Prostate gland (tissue), 2 donors: Measurements from ENCODE around the gene TRIM54. TPM values are rescaled to one million over a fixed set of nuclear protein-coding genes. Genes with fewer than 3 reads are reported as not detected.
"Not testable (repeated sequence)": the region's sequence is repeated elsewhere in the genome, so short reads cannot be mapped to it uniquely, and the experiment has no call there.

Source experiments
- DNase-seq: peaks from one replicate; pipeline ENCODE4 v3.0.0-alpha.2; 2019; ENCODE audit warnings: low spot score
- H3K27ac ChIP-seq, 2 donors: fragments of 200-600 bp; sonication (generic); 2 replicates each; pipeline ENCODE4 v1.5.1; 2017 to 2019
- H3K27me3 ChIP-seq: fragments of 200-600 bp; sonication (generic); replicated peaks from 2 replicates; pipeline ENCODE4 v1.5.1; 2019; ENCODE audit not compliant: insufficient read depth
- H3K36me3 ChIP-seq, 2 donors: fragments of 200-600 bp; sonication (generic); 1 replicate in 1 of 2; 2 replicates in 1 of 2; pipeline versions ENCODE4 v1.5.1 to v1.8.1; 2017 to 2019
- H3K4me1 ChIP-seq: fragments of 200-600 bp; sonication (generic); replicated peaks from 2 replicates; pipeline ENCODE4 v1.5.1; 2019
- H3K4me3 ChIP-seq, 2 donors: fragments of 200-600 bp; sonication (generic); 2 replicates each; pipeline ENCODE4 v1.5.1; 2017 to 2019
- H3K9me3 ChIP-seq: fragments of 200-600 bp; sonication (generic); 2 replicates; pipeline ENCODE4 v1.5.1; 2017
- CTCF ChIP-seq, 4 experiments: fragments of 200-600 bp in 2 of 4; fragments of 450-650 bp in 2 of 4; sonication (generic) in 2 of 4; IDR thresholded peaks; 1 replicate in 3 of 4; 2 replicates in 1 of 4; pipeline ENCODE4 v1.5.1; 2016 to 2019; ENCODE audit warnings: antibody characterized with exemption in 4 of 4, mild to moderate bottlenecking in 2 of 4, moderate library complexity in 2 of 4
- POLR2A ChIP-seq: fragments of 450-650 bp; IDR thresholded peaks from one replicate; pipeline ENCODE4 v1.6.1; 2016; ENCODE audit warnings: antibody characterized with exemption, mild to moderate bottlenecking
- POLR2AphosphoS5 ChIP-seq: sonication (generic); formaldehyde crosslinking; IDR thresholded peaks from one replicate; pipeline ENCODE4 v1.6.1; 2017; ENCODE audit warnings: antibody characterized with exemption
- whole genome bisulfite sequencing: methylation state at CpG from one replicate; pipeline ENCODE4 v1.1.5; 2018; 5-methylcytosine and 5-hydroxymethylcytosine counted together
- intact Hi-C: fragments of 100-400 bp; cut with DNase I; formaldehyde crosslinking; loops from one replicate; pipeline ENCODE4 v1.14.2; 2022
- total RNA-seq, 2 donors: library from RNA; depleted of rRNA; stranded (reverse); fragments of >200 nt; gene quantifications; one replicate each; pipeline ENCODE4 v1.1.0, GENCODE V29; 2016

TRIM54 gene
- total RNA-seq, 2 donors from 2014 or later = 2.8 to 17.9 TPM

- DNase-seq = no peak
- no peaks in the 10 kb centered on the region for H3K36me3 ChIP-seq
- TF ChIP-seq POLR2AphosphoS5 (no peak), POLR2A (no peak)
- H3K27me3 ChIP-seq = no peaks in the 10 kb centered on the region
- no peaks in the 10 kb centered on the region for H3K4me1 ChIP-seq
- H3K27ac ChIP-seq = no peak overlapping the region
- H3K4me3 ChIP-seq = no peak overlapping the region
- no peaks in the 10 kb centered on the region for H3K9me3 ChIP-seq
- 55% methylated on average over 6 of the region's 6 CpGs for WGBS
- intact Hi-C loops = no loop called here
These were observed 9.6 kb downstream of the TRIM54 start for GRCh38 chr2:27291865-27292264.

- intact Hi-C loops = no loop called here
- 92% methylated on average over 8 of the region's 8 CpGs for WGBS
These were observed 12.7 kb downstream of the TRIM54 start for GRCh38 chr2:27294928-27295327.

GRCh38 chr2:27296481-27296880 lies 14.3 kb downstream of the TRIM54 start:
- H3K27ac ChIP-seq = no peak overlapping the region
- no peak overlapping the region for H3K4me3 ChIP-seq
- no peak for DNase-seq
- H3K36me3 ChIP-seq = no peaks in the 10 kb centered on the region
- no peak for TF ChIP-seq CTCF (IDR thresholded peaks at IDR 0.05)
- no peak for TF ChIP-seq POLR2A
- TF ChIP-seq POLR2AphosphoS5 = no peak
- 65% methylated on average over 4 of the region's 4 CpGs for WGBS
- no peaks in the 10 kb centered on the region for H3K4me1 ChIP-seq
- H3K9me3 ChIP-seq = no peaks in the 10 kb centered on the region
- intact Hi-C loops = no loop called here
- no peaks in the 10 kb centered on the region for H3K27me3 ChIP-seq

More at GRCh38 chr2:27294928-27295327, 12.7 kb downstream of the TRIM54 start:
- Histone ChIP-seq H3K27ac (no peak overlapping the region), H3K4me3 (no peak overlapping the region), H3K4me1 (no peaks in the 10 kb centered on the region), H3K27me3 (no peaks in the 10 kb centered on the region), H3K36me3 (no peaks in the 10 kb centered on the region), H3K9me3 (no peaks in the 10 kb centered on the region)
- no peak for TF ChIP-seq POLR2A
- TF ChIP-seq CTCF (IDR thresholded peaks at IDR 0.05) = no peak
- no peak for TF ChIP-seq POLR2AphosphoS5
- DNase-seq = no peak

GRCh38 chr2:27297195-27297594 lies 15.0 kb downstream of the TRIM54 start:
- TF ChIP-seq CTCF (IDR thresholded peaks at IDR 0.05) = no peak
- no peak for TF ChIP-seq POLR2AphosphoS5
- no peak for TF ChIP-seq POLR2A
- no peak for DNase-seq
- Histone ChIP-seq H3K9me3 (no peaks in the 10 kb centered on the region), H3K27ac (no peak overlapping the region), H3K27me3 (no peaks in the 10 kb centered on the region), H3K36me3 (no peaks in the 10 kb centered on the region), H3K4me3 (no peak overlapping the region), H3K4me1 (no peaks in the 10 kb centered on the region)
- intact Hi-C loops = no loop called here
- WGBS = 92% methylated on average over 3 of the region's 3 CpGs

GRCh38 chr2:27298391-27299080 lies 16.3 kb downstream of the TRIM54 start:
- DNase-seq = no peak
- WGBS = 60% methylated on average over 18 of the region's 18 CpGs
- Histone ChIP-seq H3K27me3 (no peaks in the 10 kb centered on the region), H3K4me1 (no peaks in the 10 kb centered on the region), H3K27ac (no peak overlapping the region), H3K36me3 (no peaks in the 10 kb centered on the region), H3K9me3 (no peaks in the 10 kb centered on the region), H3K4me3 (no peak overlapping the region)
- intact Hi-C loops = no loop called here
- TF ChIP-seq POLR2AphosphoS5 = no peak
- TF ChIP-seq POLR2A = no peak
- no peak for TF ChIP-seq CTCF (IDR thresholded peaks at IDR 0.05)

GRCh38 chr2:27300606-27301005 lies 18.4 kb downstream of the TRIM54 start:
- H3K36me3 ChIP-seq, intact Hi-C loops, DNase-seq, H3K4me1 ChIP-seq, H3K27me3 ChIP-seq, H3K27ac ChIP-seq, H3K9me3 ChIP-seq, H3K4me3 ChIP-seq: not testable (repeated sequence)
- 63% methylated on average over 4 of the region's 4 CpGs for whole genome bisulfite sequencing
